ENCODE data around the gene VPS13C.

DNA sequence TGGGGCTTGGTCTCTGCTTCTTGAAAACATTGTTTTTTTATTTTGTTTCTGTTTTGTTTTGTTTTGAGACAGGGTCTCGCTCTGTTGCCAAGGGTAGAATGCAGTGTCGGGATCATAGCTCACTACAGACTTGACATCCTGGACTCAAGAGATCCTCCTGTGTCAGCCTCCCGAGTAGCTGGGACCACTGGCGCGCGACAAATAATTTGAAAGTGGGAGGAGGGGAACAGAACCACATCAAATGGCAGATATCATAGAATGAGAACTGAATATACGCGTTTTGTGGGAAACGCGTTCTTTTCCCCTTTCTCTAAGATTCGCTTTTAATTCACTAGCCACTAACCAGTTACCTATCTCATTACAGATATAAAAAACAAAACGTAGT lies 641 bp upstream of the VPS13C start:
- TF ChIP-seq, protein P1, sequence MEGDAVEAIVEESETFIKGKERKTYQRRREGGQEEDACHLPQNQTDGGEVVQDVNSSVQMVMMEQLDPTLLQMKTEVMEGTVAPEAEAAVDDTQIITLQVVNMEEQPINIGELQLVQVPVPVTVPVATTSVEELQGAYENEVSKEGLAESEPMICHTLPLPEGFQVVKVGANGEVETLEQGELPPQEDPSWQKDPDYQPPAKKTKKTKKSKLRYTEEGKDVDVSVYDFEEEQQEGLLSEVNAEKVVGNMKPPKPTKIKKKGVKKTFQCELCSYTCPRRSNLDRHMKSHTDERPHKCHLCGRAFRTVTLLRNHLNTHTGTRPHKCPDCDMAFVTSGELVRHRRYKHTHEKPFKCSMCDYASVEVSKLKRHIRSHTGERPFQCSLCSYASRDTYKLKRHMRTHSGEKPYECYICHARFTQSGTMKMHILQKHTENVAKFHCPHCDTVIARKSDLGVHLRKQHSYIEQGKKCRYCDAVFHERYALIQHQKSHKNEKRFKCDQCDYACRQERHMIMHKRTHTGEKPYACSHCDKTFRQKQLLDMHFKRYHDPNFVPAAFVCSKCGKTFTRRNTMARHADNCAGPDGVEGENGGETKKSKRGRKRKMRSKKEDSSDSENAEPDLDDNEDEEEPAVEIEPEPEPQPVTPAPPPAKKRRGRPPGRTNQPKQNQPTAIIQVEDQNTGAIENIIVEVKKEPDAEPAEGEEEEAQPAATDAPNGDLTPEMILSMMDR (IDR thresholded peaks at IDR 0.05), result no peak
- TF ChIP-seq POLR2AphosphoS5 (IDR thresholded peaks at IDR 0.05; ENCODE audit: low read depth, low read length), result no peak
- no peak for TF ChIP-seq REST (IDR thresholded peaks at IDR 0.05; ENCODE audit: insufficient read depth in 1 of 2, low read depth in 2 of 2, low read length in 1 of 2)
- TF ChIP-seq SIN3A (IDR thresholded peaks at IDR 0.05; ENCODE audit: borderline replicate concordance, insufficient read depth, low read depth, low read length), result no peak
- TF ChIP-seq TCF7L2 (IDR thresholded peaks at IDR 0.05; ENCODE audit: low read depth, low read length), result no peak
